IMR-90 (cell line): ENCODE results near the gene RELN. TPM values are rescaled to one million over a fixed set of nuclear protein-coding genes. Genes with fewer than 3 reads are reported as not detected.

ENCODE experiments used
- ATAC-seq: fragments of 200-7000 bp; cut with Tn5 transposase; 2 replicates; pipeline ENCODE4 v1.9.1; 2020; ENCODE audit warnings: low read depth, mild to moderate bottlenecking, moderate library complexity
- BruUV-seq: library from RNA; stranded (reverse); fragments of 400-500 nt; replicated peaks from 2 replicates; lab custom pipeline; 2021; lab: Mats Ljungman, UMichigan
- CTCF ChIA-PET: fragments of 300-600 bp; formaldehyde crosslinking; extraction: SDS; loops from one replicate; lab custom pipeline; 2021; ENCODE audit warnings: antibody characterized with exemption; lab: Yijun Ruan, JAX
- POLR2A ChIA-PET: fragments of 300-600 bp; sonication (Branson Sonifier 250); formaldehyde crosslinking; loops from one replicate; lab custom pipeline; 2022; ENCODE audit warnings: antibody characterized with exemption; ENCODE audit not compliant: unreplicated experiment; lab: Charles Lee
- DNase-seq: peaks from one replicate; pipeline ENCODE4 v3.0.0; 2013
- H2AFZ ChIP-seq: replicated peaks from 2 replicates; pipeline ENCODE3; 2013; ENCODE audit warnings: low read length, mild to moderate bottlenecking; ENCODE audit not compliant: poor library complexity
- H2AK5ac ChIP-seq: 2 replicates; pipeline ENCODE4 v1.6.1; 2013; ENCODE audit warnings: low read depth, low read length, inconsistent platforms
- H2AK9ac ChIP-seq: replicated peaks from 2 replicates; pipeline ENCODE3; 2013; ENCODE audit warnings: mild to moderate bottlenecking, low read depth, low read length, moderate library complexity; ENCODE audit not compliant: poor library complexity
- H2BK120ac ChIP-seq: 2 replicates; pipeline ENCODE4 v1.6.1; 2013; ENCODE audit warnings: low read depth, low read length, inconsistent platforms
- H2BK15ac ChIP-seq: 3 replicates; pipeline ENCODE4 v1.6.1; 2013; ENCODE audit warnings: low read depth, low read length, inconsistent platforms
- H2BK20ac ChIP-seq: 2 replicates; pipeline ENCODE4 v1.6.1; 2013; ENCODE audit warnings: low read depth, mild to moderate bottlenecking, inconsistent platforms, low read length, moderate library complexity
- H2BK5ac ChIP-seq: 2 replicates; pipeline ENCODE4 v1.6.1; 2013; ENCODE audit warnings: mild to moderate bottlenecking, low read depth, low read length, inconsistent platforms; ENCODE audit not compliant: poor library complexity, severe bottlenecking
- H3K14ac ChIP-seq: replicated peaks from 2 replicates; pipeline ENCODE4 v1.6.1; 2013; ENCODE audit warnings: low read depth, low read length, inconsistent platforms
- H3K18ac ChIP-seq: 2 replicates; pipeline ENCODE4 v1.6.1; 2013; ENCODE audit warnings: low read depth, low read length, control low read depth
- H3K23ac ChIP-seq: 2 replicates; pipeline ENCODE4 v1.6.1; 2013; ENCODE audit warnings: low read depth, low read length, inconsistent platforms
- H3K27ac ChIP-seq: 2 replicates; pipeline ENCODE4 v1.5.1; 2013; ENCODE audit warnings: mild to moderate bottlenecking, control low read depth, low read length; ENCODE audit not compliant: insufficient read depth
- H3K27me3 ChIP-seq: 2 replicates; pipeline ENCODE4 v1.6.1; 2013; ENCODE audit warnings: low read length; ENCODE audit not compliant: control insufficient read depth, insufficient read depth
- H3K36me3 ChIP-seq: 2 replicates; pipeline ENCODE4 v1.6.1; 2013; ENCODE audit warnings: low read length, mixed read lengths; ENCODE audit not compliant: control insufficient read depth, insufficient read depth
- H3K4ac ChIP-seq: 2 replicates; pipeline ENCODE4 v1.6.1; 2013; ENCODE audit warnings: low read depth, low read length, inconsistent platforms
- H3K4me1 ChIP-seq: 2 replicates; pipeline ENCODE4 v1.6.1; 2013; ENCODE audit warnings: low read length, mixed read lengths; ENCODE audit not compliant: control insufficient read depth, insufficient read depth
- H3K4me2 ChIP-seq: 2 replicates; pipeline ENCODE4 v1.6.1; 2013; ENCODE audit warnings: low read depth, mild to moderate bottlenecking, control low read depth, low read length, moderate library complexity
- H3K4me3 ChIP-seq: 2 replicates; pipeline ENCODE4 v1.5.1; 2013; ENCODE audit warnings: low read depth, mild to moderate bottlenecking, control low read depth, low read length, moderate library complexity; ENCODE audit not compliant: insufficient read depth
- H3K56ac ChIP-seq: 2 replicates; pipeline ENCODE4 v1.6.1; 2013; ENCODE audit warnings: low read length, inconsistent platforms; ENCODE audit not compliant: insufficient read depth; ENCODE audit errors: extremely low read depth
- H3K79me1 ChIP-seq, 2 experiments: 2 replicates each; pipeline ENCODE4 v1.6.1; 2013; ENCODE audit warnings: low read length in 2 of 2, inconsistent platforms in 1 of 2, low read depth in 1 of 2
- H3K9ac ChIP-seq: 2 replicates; pipeline ENCODE4 v1.6.1; 2013; ENCODE audit warnings: low read depth, low read length, control low read depth
- H3K9me1 ChIP-seq: 2 replicates; pipeline ENCODE4 v1.6.1; 2013; ENCODE audit warnings: low read length, inconsistent platforms; ENCODE audit not compliant: insufficient read depth
- H3K9me3 ChIP-seq: 2 replicates; pipeline ENCODE4 v1.6.1; 2013; ENCODE audit warnings: low read length; ENCODE audit not compliant: control insufficient read depth, insufficient read depth
- H4K20me1 ChIP-seq: 2 replicates; pipeline ENCODE4 v1.6.1; 2013; ENCODE audit warnings: low read length, inconsistent platforms; ENCODE audit not compliant: insufficient read depth
- H4K5ac ChIP-seq: 2 replicates; pipeline ENCODE4 v1.6.1; 2013; ENCODE audit warnings: mild to moderate bottlenecking, low read depth, low read length, control low read depth
- H4K8ac ChIP-seq, 2 experiments: 2 replicates each; pipeline ENCODE4 v1.6.1; 2013; ENCODE audit warnings: low read depth in 2 of 2, low read length in 2 of 2, control low read depth in 1 of 2, inconsistent platforms in 1 of 2
- H4K91ac ChIP-seq: 2 replicates; pipeline ENCODE4 v1.6.1; 2013; ENCODE audit warnings: low read depth, low read length, inconsistent platforms; ENCODE audit not compliant: insufficient read depth
- BHLHE40 ChIP-seq: fragments of 150-350 bp; IDR thresholded peaks from 2 replicates; pipeline ENCODE4 v1.6.1; 2016; ENCODE audit warnings: mild to moderate bottlenecking, low read depth, low read length
- CEBPB ChIP-seq: IDR thresholded peaks from 2 replicates; pipeline ENCODE4 v1.6.1; 2012; ENCODE audit warnings: low read depth, low read length, improper control_type of control experiment
- CHD1 ChIP-seq: IDR thresholded peaks from 2 replicates; pipeline ENCODE4 v1.6.1; 2012; ENCODE audit warnings: low read depth, low read length, improper control_type of control experiment
- FOS ChIP-seq: fragments of 150-350 bp; IDR thresholded peaks from 2 replicates; pipeline ENCODE4 v1.6.1; 2016; ENCODE audit warnings: low read depth, low read length
- MAFK ChIP-seq: IDR thresholded peaks from 2 replicates; pipeline ENCODE4 v1.6.1; 2012; ENCODE audit warnings: low read depth, low read length, improper control_type of control experiment
- MAZ ChIP-seq: IDR thresholded peaks from 2 replicates; pipeline ENCODE4 v1.6.1; 2012; ENCODE audit warnings: low read depth, mild to moderate bottlenecking, low read length, improper control_type of control experiment, moderate library complexity, borderline replicate concordance
- NFE2L2 ChIP-seq: fragments of 150-350 bp; IDR thresholded peaks from 2 replicates; pipeline ENCODE4 v1.6.1; 2016; ENCODE audit warnings: low read depth, mild to moderate bottlenecking, low read length
- POLR2A ChIP-seq: IDR thresholded peaks from 2 replicates; pipeline ENCODE4 v1.6.1; 2012; ENCODE audit warnings: mild to moderate bottlenecking, low read depth, low read length
- RCOR1 ChIP-seq: IDR thresholded peaks from 2 replicates; pipeline ENCODE4 v1.6.1; 2012; ENCODE audit warnings: mild to moderate bottlenecking, low read length, improper control_type of control experiment; ENCODE audit not compliant: insufficient replicate concordance
- RFX5 ChIP-seq: IDR thresholded peaks from 2 replicates; pipeline ENCODE4 v1.8.0; 2012; ENCODE audit warnings: low read depth, mild to moderate bottlenecking, low read length, moderate library complexity
- SMC3 ChIP-seq: fragments of 150-350 bp; IDR thresholded peaks from 2 replicates; pipeline ENCODE4 v1.6.1; 2016; ENCODE audit warnings: low read depth, mild to moderate bottlenecking, antibody characterized with exemption, low read length, moderate library complexity
- WGBS, 2 experiments: methylation state at CpG; one replicate each; pipeline versions ENCODE4 v1.1.5 to v1.1.7; 2013; ENCODE audit warnings: missing lambda C conversion rate in 2 of 2; ENCODE audit not compliant: insufficient read length in 1 of 2; ENCODE audit errors: extremely low coverage in 2 of 2; 5-methylcytosine and 5-hydroxymethylcytosine counted together
- dilution Hi-C: fragments of 300-500 bp; cut with HindIII; formaldehyde crosslinking; loops from one replicate; pipeline ENCODE4 v1.14.3; 2018; ENCODE audit warnings: low sequenced_read_pairs; ENCODE audit not compliant: unreplicated experiment
- in situ Hi-C: fragments of 300-500 bp; cut with MboI; formaldehyde crosslinking; loops from 3 replicates; pipeline ENCODE4 v1.14.3; 2019; ENCODE audit warnings: low sequenced_read_pairs, inconsistent platforms, mixed read lengths
- intact Hi-C: fragments of 100-400 bp; cut with micrococcal nuclease; formaldehyde crosslinking; loops from 2 replicates; pipeline ENCODE4 v1.10.0; 2022
- polyA plus RNA-seq, 3 experiments: library from polyadenylated mRNA; depleted of rRNA; stranded (reverse); fragments of >200 nt; gene quantifications; 2 replicates each; pipeline ENCODE4 v1.2.3, GENCODE V29; 2012; ENCODE audit warnings: low replicate concordance in 1 of 3
- total RNA-seq: library from RNA; depleted of rRNA; stranded (reverse); fragments of >200 nt; gene quantifications from 2 replicates; pipeline ENCODE4 v1.2.3, GENCODE V29; 2012
- TF ChIP-seq, protein P1 (sequence below): fragments of 150-350 bp; IDR thresholded peaks from 2 replicates; pipeline ENCODE4 v1.6.1; 2016; ENCODE audit warnings: low read depth, mild to moderate bottlenecking, low read length, moderate library complexity, borderline replicate concordance
- TF ChIP-seq, protein P2 (sequence below): fragments of 150-350 bp; IDR thresholded peaks from 2 replicates; pipeline ENCODE4 v1.6.1; 2017; ENCODE audit warnings: mild to moderate bottlenecking, antibody characterized with exemption, low read length, low read depth
- TF ChIP-seq, protein P3 (sequence below): conservative IDR thresholded peaks from 2 replicates; pipeline ENCODE4 v1.5.1; 2012; ENCODE audit warnings: mild to moderate bottlenecking, low read depth, low read length, improper control_type of control experiment

Gene RELN
- total and polyA plus RNA-seq, 2 of the 4 experiments (the other 2 are of a cell fraction), result 14.7 to 23.7 TPM

DNA sequence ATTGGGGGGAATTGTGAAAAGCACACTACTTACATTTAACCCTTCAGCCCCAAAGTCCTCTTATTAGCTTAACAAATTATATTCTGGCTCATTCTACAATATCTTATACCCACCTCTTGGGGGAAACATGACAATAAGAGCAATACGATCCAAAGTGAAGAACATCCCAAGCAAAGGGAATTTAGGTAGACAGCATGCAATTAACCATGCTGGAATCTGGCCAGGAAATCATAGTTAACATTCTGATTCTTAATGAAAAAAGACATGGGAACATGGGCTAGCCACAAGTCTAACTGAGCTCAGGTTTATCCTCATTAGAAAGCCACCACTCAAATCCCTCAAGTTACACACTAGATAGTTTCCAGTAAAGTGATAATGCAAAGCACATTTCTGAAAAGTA is 301.5 kb downstream of the RELN start:
- intact Hi-C loops (no loop called here), dilution Hi-C loops (no loop called here), in situ Hi-C loops (no loop called here)
- DNase-seq, result no peak
- Histone ChIP-seq H4K20me1 (no peaks in the 10 kb centered on the region), H3K9me3 (no peaks in the 10 kb centered on the region), H3K14ac (no peak overlapping the region), H3K4me2 (no peak overlapping the region), H2BK20ac (no peak overlapping the region), H3K4ac (no peak overlapping the region), H2BK15ac (no peak overlapping the region), H3K18ac (no peak overlapping the region), H3K9me1 (no peaks in the 10 kb centered on the region; the same call in 1 of the 2 replicates), H3K9ac (no peak overlapping the region), H3K27ac (no peak overlapping the region), H2BK5ac (no peak overlapping the region), H2BK120ac (no peak overlapping the region), H3K36me3 (no peaks in the 10 kb centered on the region), H3K56ac (no peak overlapping the region), H4K91ac (no peak overlapping the region), H2AFZ (no peak overlapping the region), H3K4me3 (no peak overlapping the region), H4K5ac (no peak overlapping the region), H3K27me3 (no peaks in the 10 kb centered on the region), H3K4me1 (peaks cover 6% of the 10 kb centered on the region), H2AK5ac (no peak overlapping the region), H3K79me1 (no peaks in the 10 kb centered on the region), H3K23ac (no peak overlapping the region), H2AK9ac (no peak overlapping the region), H4K8ac (no peak overlapping the region)
- WGBS, 2 experiments, result 100% methylated on average over 1 of the region's 1 CpG; no CpG with 5 or more reads in 1 of the 2 experiments
- TF ChIP-seq RCOR1 (no peak), FOS (no peak), MAZ (no peak), BHLHE40 (no peak), POLR2A (no peak), SMC3 (no peak), MAFK (no peak), RFX5 (no peak), NFE2L2 (no peak), CEBPB (no peak), CHD1 (no peak)
- TF ChIP-seq, protein P1, sequence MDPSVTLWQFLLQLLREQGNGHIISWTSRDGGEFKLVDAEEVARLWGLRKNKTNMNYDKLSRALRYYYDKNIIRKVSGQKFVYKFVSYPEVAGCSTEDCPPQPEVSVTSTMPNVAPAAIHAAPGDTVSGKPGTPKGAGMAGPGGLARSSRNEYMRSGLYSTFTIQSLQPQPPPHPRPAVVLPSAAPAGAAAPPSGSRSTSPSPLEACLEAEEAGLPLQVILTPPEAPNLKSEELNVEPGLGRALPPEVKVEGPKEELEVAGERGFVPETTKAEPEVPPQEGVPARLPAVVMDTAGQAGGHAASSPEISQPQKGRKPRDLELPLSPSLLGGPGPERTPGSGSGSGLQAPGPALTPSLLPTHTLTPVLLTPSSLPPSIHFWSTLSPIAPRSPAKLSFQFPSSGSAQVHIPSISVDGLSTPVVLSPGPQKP, result no peak
- TF ChIP-seq, protein P2, sequence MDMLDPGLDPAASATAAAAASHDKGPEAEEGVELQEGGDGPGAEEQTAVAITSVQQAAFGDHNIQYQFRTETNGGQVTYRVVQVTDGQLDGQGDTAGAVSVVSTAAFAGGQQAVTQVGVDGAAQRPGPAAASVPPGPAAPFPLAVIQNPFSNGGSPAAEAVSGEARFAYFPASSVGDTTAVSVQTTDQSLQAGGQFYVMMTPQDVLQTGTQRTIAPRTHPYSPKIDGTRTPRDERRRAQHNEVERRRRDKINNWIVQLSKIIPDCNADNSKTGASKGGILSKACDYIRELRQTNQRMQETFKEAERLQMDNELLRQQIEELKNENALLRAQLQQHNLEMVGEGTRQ, result no peak
- TF ChIP-seq, protein P3, sequence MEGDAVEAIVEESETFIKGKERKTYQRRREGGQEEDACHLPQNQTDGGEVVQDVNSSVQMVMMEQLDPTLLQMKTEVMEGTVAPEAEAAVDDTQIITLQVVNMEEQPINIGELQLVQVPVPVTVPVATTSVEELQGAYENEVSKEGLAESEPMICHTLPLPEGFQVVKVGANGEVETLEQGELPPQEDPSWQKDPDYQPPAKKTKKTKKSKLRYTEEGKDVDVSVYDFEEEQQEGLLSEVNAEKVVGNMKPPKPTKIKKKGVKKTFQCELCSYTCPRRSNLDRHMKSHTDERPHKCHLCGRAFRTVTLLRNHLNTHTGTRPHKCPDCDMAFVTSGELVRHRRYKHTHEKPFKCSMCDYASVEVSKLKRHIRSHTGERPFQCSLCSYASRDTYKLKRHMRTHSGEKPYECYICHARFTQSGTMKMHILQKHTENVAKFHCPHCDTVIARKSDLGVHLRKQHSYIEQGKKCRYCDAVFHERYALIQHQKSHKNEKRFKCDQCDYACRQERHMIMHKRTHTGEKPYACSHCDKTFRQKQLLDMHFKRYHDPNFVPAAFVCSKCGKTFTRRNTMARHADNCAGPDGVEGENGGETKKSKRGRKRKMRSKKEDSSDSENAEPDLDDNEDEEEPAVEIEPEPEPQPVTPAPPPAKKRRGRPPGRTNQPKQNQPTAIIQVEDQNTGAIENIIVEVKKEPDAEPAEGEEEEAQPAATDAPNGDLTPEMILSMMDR, result no peak
- CTCF ChIA-PET, result no interaction called here
- ATAC-seq, result no peak
- BruUV-seq, result no TSS peak
- POLR2A ChIA-PET, result no interaction called here
